Brain pericyte (primary cell): ENCODE measurements around the gene KRTAP1-1.
"Not testable (repeated sequence)": the region's sequence is repeated elsewhere in the genome, so short reads cannot be mapped to it uniquely, and the experiment has no call there.

Experiments used
- DNase-seq: peaks from one replicate; pipeline ENCODE4 v3.0.0-alpha.2; 2012; ENCODE audit warnings: low read depth, low spot score

Gene KRTAP1-1

DNA sequence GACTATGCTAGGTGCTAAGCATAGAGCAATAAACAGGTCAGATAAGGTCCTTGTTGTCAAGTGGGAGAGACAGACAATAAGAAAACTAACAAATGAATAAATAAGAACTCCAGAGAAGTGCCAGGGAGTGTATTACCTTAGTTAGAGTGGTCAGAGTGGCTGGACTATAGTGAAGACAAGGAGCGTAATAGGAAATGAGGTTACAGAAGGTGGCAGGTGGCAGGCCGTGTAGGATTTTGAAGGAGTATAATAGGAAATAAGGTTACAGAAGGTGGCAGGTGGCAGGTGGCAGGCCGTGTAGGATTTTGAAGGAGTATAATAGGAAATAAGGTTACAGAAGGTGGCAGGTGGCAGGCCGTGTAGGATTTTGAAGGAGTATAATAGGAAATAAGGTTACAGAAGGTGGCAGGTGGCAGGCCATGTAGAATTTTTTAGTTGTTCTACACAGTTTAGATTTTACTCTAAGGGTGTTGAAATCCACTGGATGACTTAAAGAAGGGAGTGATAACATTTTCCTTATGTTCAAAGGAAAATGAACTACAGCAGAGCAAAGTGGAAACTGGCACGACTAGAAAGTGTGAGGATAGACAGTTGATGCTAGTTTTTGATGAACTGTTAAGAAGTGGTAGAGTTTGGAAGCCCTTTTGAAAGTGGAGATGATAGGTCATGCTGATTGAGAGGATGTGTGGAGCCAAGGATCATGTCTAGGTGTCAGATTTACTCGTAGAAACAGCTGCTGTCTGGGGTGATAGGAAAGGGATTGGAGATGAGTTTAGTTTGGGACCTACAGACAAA is 28.7 kb downstream of the KRTAP1-1 start:
- no peak for DNase-seq

GRCh38 chr17:41010441-41010840 is 30.8 kb downstream of the KRTAP1-1 start:
- DNase-seq: no peak

DNA sequence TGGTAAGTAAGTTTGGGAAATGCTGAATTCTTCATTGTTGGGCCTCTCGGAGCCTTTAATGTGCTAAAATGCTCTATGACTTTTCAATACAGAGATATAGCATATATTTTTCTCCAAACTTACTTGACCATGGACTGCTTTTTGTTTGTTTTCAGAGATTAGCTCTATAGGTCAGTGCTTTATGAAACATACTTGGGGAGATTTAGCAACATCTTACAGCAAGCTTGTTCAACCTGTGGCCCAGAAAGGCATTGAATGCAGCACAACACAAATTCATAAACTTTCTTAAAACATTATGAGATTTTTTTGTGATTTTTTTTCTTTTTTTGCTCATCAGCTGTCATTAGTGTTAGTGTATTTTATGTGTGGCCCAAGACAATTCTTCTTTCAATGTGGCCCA is 31.3 kb downstream of the KRTAP1-1 start:
- DNase-seq: no peak

GRCh38 chr17:41009301-41009760 is 31.9 kb downstream of the KRTAP1-1 start:
- DNase-seq: no peak

DNA sequence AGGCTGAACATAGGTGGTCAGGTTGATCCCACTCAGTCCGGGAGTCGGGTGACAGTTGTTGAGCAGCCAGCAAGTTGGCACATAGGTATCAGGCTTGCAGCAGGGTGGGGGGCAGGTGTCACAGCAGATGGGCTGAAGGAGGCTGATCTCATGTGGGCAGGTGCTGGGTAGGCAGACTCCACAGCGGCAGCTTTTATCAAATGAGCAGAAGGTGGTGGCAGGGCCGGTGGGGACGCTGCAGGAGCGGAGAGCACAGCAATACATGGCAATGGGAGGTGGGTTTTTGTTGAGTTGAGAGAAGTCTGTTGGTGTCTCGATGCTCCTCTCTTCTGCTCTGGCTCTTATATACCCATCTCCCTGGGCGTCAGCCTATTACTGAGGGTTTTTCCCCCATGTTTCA is 32.4 kb downstream of the KRTAP1-1 start, which contains the start of gene KRTAP3-1:
Gene KRTAP3-1, minus strand, starts transcription at position 318 of the 400 bp plus-strand sequence. Its CDS starts 54 bp downstream, at position 264.
- DNase-seq: no peak

DNA sequence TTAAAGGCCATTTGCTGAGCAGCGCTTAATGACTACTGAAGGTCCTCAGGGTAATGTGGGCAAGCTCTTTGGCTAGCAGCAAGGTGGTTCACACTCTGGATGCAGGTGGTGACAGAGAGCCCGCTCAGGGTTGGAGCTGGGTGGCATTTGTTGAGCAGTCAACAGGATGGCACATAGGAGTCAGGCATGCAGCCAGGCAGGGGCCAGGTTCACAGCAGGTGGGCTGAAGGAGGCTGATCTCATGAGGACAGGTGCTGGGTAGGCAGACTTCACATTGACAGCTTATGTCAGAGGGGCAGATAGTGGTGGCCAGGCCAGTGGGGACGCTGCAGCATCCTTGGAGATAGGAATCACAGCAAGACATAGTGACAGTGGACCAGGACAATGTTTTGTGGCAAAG is 36.9 kb downstream of the KRTAP1-1 start:
- no peak for DNase-seq

GRCh38 chr17:41003926-41004325 is 37.3 kb downstream of the KRTAP1-1 start:
- DNase-seq: no peak

GRCh38 chr17:41002814-41003213 is 38.4 kb downstream of the KRTAP1-1 start:
- no peak for DNase-seq

DNA sequence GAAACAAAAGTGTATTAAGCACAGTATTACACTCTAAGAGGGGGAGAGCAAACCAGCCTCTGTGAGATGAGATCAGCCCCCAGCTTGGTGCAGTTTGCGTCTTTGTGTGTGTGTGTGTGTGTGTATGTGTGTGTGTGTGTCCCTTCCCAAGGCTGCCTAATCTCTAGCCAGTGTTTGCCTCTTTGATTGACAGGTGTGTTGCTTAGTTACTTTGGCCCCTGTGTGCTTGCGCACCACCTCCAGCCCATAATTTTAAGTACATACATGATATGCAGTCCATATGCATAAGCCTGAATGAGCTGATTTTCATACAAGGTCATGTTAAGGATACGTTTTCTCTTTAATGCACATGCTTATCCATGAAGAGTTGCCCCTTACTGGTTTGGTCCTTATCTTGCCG is 39.5 kb downstream of the KRTAP1-1 start:
- no peak for DNase-seq

- not testable (repeated sequence) for DNase-seq
Measured at GRCh38 chr17:40999563-40999962, 41.7 kb downstream of the KRTAP1-1 start, which contains the start of gene KRTAP3-2. Gene KRTAP3-2, minus strand, starts transcription at chr17:40999906. Its CDS starts 53 bp downstream, at chr17:40999853.

DNA sequence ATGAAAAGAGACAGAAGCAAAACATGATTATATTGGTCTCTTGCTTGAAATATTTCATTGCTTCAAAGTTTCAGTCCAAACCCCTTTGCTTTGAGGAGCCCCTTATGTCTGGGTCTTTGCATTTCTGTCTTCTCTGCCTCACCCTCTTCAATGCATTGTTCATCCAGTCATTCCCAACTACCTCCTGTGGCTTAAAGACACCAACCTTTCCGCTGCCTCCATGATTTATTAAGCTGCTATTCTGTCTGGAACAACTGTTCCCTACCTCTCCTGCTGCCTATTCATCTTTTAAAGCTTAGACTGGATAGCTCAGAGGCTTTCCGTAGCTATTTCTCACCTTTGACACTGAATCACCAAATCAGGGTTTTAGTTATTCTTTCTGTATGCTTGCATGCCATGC is 43.9 kb downstream of the KRTAP1-1 start:
- DNase-seq: no peak

- DNase-seq: no peak
Measured at GRCh38 chr17:40996829-40997228, 44.4 kb downstream of the KRTAP1-1 start.

DNA sequence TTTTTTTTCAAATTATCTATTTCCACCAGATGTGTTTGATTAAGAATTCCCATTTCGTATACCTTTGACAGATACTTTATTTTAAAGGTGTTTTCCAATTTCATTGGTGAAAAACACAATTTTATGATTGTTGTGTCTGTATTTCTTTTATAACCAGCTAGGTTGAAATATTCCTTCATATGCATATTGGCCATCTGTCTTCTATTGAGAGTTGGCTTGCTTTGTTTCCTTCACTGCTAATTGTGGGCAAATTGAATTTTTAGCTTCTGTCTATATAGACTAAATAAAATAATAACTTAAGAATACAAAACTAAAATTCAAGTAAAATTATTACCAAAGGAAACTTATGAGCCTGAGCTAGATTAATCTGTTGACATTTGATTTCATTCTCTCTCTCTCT is 46.1 kb downstream of the KRTAP1-1 start:
- no peak for DNase-seq

DNA sequence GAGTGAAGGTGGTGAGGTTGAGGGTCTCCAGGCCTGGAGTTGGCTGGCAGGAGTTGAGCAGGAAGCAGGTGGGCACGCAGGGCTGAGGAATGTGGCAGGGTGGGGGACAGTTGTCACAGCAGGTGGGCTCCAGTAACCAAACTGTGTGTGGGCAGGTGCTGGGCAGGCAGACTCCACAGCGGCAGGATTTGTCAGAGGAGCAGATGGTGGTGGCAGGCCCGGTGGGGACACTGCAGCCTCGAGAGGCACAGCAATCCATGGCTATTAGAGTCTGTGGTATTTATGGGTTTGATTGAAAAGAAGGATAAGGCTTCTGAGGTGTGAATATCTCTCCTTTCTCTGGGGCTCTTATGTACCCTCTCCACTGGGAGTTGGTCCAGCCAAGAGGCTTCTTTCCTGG is 47.4 kb downstream of the KRTAP1-1 start, which contains the start of gene KRTAP3-3:
Gene KRTAP3-3, minus strand, starts transcription at position 326 of the 400 bp plus-strand sequence. Its CDS starts 67 bp downstream, at position 259.
- DNase-seq: no peak

GRCh38 chr17:40993084-40993483 is 48.2 kb downstream of the KRTAP1-1 start:
- DNase-seq: no peak

DNA sequence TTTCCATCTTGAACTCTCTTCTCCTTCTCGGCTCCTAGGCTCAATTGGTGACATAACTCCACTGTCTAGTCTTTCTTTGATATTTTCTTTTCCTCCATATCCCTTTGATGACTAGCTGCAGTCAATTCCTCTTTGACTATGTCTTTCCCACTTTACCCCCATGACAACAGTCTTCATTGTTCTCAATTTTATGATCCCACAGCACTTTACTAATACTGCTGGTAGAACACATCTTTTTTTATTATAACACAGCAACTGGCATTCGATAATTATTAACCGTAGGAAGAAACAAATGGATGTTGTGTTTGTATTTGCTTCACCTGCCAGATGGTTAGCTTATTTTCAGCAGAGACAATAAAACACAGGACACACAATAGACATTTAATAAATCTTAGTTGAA is 48.6 kb downstream of the KRTAP1-1 start:
- DNase-seq: no peak
